Omental fat pad (tissue), 4 donors: ENCODE results near the gene GGA2. TPM values are rescaled to one million over a fixed set of nuclear protein-coding genes. Genes with fewer than 3 reads are reported as not detected.

Experiments used
- ATAC-seq: fragments of 150-250 bp; one replicate; pipeline ENCODE4 v1.9.1; 2016; ENCODE audit warnings: mild to moderate bottlenecking, moderate library complexity; ENCODE audit not compliant: low FRiP score
- DNase-seq: peaks from one replicate; pipeline ENCODE4 v3.0.0-alpha.2; 2019; ENCODE audit warnings: low spot score
- total RNA-seq, 4 donors: library from RNA; depleted of rRNA; stranded (reverse); fragments of >200 nt; gene quantifications; one replicate each; pipeline ENCODE4 v1.1.0, GENCODE V29; 2016
- TF ChIP-seq, protein P1 (sequence below), 3 donors: fragments of 450-650 bp; IDR thresholded peaks; one replicate each; pipeline ENCODE4 v1.5.1; 2016 to 2017; ENCODE audit warnings: antibody characterized with exemption in 3 of 3, mild to moderate bottlenecking in 3 of 3, moderate library complexity in 2 of 3

The GGA2 gene
- total RNA-seq, 4 donors from 2014 or later: 35.5 to 59.3 (median 40.8) TPM

- ATAC-seq: no peak
- no peak for DNase-seq
- TF ChIP-seq, protein P1, sequence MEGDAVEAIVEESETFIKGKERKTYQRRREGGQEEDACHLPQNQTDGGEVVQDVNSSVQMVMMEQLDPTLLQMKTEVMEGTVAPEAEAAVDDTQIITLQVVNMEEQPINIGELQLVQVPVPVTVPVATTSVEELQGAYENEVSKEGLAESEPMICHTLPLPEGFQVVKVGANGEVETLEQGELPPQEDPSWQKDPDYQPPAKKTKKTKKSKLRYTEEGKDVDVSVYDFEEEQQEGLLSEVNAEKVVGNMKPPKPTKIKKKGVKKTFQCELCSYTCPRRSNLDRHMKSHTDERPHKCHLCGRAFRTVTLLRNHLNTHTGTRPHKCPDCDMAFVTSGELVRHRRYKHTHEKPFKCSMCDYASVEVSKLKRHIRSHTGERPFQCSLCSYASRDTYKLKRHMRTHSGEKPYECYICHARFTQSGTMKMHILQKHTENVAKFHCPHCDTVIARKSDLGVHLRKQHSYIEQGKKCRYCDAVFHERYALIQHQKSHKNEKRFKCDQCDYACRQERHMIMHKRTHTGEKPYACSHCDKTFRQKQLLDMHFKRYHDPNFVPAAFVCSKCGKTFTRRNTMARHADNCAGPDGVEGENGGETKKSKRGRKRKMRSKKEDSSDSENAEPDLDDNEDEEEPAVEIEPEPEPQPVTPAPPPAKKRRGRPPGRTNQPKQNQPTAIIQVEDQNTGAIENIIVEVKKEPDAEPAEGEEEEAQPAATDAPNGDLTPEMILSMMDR (IDR thresholded peaks at IDR 0.05): no peak
These were observed 13.6 kb upstream of the GGA2 start for GRCh38 chr16:23523876-23524385.

DNA sequence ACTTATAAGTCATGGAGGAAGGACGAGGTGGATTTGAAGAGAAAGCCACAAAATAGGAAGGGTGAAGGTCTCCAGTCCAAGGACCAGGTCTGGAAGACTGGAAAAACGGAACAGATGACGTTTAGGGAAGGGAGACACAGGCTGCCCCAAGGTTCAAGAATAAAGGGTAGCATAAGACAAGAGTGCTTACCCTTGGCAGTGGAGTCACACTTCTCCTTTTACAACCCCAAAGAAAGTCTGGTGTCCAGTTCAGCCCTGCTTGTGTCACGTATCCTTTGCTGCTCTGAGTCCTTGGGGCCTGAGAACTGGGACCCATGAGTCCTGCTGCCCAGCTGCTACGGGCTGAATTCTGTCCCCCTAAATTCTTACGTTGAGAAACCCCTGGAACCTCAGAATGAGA, 13.0 kb upstream of the GGA2 start:
- DNase-seq: no peak
- TF ChIP-seq, protein P1 (IDR thresholded peaks at IDR 0.05): no peak
- no peak for ATAC-seq

DNA sequence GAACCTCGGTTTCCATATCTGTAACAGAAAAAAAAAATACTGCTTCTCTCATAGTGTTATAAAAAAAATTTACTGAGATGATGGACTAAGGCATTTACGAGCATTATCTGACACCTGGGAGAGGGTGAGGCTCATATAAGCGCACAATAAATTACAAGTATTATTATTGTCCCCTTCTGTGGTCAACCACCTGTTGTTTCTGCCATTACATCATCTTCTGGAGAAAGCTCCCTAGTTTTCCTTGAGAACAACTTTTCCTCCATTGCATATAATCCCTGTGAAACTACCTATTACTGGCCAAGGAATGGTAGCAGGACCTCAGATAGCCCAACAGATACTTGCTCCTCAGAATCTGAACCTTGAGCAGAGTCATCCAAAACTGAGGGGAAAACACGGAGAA, 11.7 kb upstream of the GGA2 start:
- TF ChIP-seq, protein P1 (IDR thresholded peaks at IDR 0.05): no peak
- no peak for ATAC-seq
- no peak for DNase-seq

DNA sequence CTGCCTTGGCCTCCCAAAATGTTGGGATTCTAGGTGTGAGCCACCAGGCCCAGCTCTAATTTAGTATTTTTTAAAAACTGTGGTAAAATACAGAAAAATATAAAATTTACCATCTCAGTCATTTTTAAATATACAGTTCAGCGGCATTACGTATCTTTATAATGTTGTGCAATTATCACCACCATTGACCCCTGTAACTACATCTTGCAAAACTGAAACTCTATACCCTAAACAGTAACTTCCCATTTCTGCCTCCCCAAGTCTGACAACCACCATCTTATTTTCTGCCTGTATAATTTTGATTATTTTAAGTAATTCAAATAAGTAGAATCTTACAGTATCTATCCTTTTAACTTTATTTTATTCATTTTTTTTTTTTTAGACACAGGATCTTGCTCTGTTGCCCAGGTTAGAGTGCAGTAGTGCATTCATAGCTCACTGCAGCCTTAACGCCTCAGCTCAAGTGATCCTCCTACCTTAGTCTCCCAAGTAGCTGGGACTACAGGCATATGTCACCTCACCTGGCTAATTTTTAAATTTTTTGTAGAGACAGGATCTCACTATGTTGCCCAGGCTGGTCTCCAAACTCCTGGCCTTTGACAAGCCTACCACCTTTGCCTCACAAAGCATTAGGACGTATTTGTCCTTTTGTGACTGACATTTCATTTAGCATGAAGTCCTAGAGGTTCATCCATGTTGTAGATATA, 10.9 kb upstream of the GGA2 start:
- TF ChIP-seq, protein P1 (IDR thresholded peaks at IDR 0.05): no peak
- ATAC-seq: no peak

DNA sequence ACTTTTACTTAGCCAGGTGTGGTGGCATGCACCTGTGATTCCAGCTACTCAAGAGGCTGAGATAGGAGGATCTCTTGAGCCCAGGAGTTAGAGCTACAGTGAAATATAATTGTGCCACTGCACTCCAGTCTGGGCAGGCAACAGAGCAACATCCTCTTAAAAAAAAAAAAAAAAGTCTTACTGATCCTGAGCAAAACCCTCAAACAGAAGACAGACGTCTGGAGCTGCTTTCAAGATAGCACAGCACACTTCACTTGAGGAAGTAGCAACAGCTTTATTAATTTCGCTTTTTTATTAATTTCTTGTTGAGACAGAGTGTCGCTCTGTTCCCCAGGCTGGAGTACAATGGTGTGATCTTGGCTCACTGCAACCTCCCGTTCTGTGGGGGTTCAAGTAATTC, 10.2 kb upstream of the GGA2 start:
- ATAC-seq (no peak), DNase-seq (no peak)
- TF ChIP-seq, protein P1 (IDR thresholded peaks at IDR 0.05): no peak

More for the DNA sequence above, 10.9 kb upstream of the GGA2 start:
- no peak for DNase-seq

DNA sequence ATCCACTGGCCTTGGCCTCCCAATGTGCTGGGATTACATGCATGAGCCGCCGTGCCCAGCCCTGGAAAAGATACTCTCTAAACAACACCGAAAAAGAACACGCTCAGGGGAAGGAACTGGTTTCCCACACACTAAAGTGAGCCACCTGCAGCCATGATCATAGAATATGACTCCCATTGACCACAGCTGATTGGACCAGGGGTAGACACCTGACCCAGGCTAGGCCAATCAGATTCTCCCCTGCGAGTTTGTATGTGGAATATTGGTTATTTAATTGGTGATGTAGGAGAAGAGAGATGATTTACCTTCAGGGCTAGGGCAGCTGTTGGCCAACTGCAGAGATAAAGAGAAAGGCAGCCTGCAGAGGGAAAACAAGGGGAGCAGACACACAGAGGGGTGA, 9.0 kb upstream of the GGA2 start:
- ATAC-seq (no peak), DNase-seq (no peak)
- TF ChIP-seq, protein P1 (IDR thresholded peaks at IDR 0.05): no peak

DNA sequence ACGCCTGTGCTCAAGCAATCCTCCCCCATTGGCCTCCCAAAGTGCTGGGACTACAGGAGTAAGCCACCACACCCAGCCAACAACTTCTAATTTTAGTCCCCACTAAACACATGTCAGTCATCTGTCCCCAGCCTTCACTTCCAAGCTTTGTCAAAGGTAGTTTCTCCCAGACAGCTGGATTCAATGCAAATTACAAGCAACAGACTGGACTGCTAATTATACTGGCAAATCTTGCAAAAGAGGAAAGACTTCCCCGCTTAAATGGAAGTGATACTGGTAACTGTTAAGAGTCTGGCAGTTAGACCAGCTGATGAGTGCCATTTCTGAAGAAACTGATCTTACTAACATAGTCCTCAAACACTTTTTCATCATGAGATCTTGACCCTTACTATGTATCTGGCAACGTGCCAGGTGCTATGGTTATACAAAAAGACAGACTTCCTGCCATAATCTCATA, 8.2 kb upstream of the GGA2 start:
- no peak for ATAC-seq
- TF ChIP-seq, protein P1 (IDR thresholded peaks at IDR 0.05): no peak
- no peak for DNase-seq
